ENCODE measurements around the gene KLC1. TPM values are rescaled to one million over a fixed set of nuclear protein-coding genes. Genes with fewer than 3 reads are reported as not detected.

KLC1 gene
- total and polyA plus RNA-seq, 4 donors, result 93.3 to 225 (median 139) TPM

- Histone ChIP-seq H3K4me1 (ENCODE audit: control insufficient read depth in 5 of 5, insufficient read depth in 5 of 5, low read length in 5 of 5) (peaks cover 0 to 15% (median 3%) of the 10 kb centered on the region in 5 donors), H3K9ac (ENCODE audit: insufficient read depth in 1 of 2, low read length in 2 of 2) (no peak overlapping the region), H3K9me3 (ENCODE audit: control insufficient read depth in 4 of 4, insufficient read depth in 3 of 4, low read length in 3 of 4) (no peaks in the 10 kb centered on the region), H3K36me3 (ENCODE audit: control insufficient read depth in 4 of 4, insufficient read depth in 4 of 4, low read length in 4 of 4) (peaks cover 2 to 67% (median 27%) of the 10 kb centered on the region in 4 donors), H3K4me3 (no peak overlapping the region), H3K27me3 (ENCODE audit: control insufficient read depth in 3 of 3, insufficient read depth in 3 of 3, low read length in 2 of 3) (no peaks in the 10 kb centered on the region), H3K27ac (ENCODE audit: low read depth in 1 of 2, low read length in 1 of 2) (no peak overlapping the region)
- DNase-seq, result no peak
- no peak for ATAC-seq (ENCODE audit: insufficient read depth, low FRiP score)
- no peak for TF ChIP-seq CTCF (IDR thresholded peaks at IDR 0.05; ENCODE audit: control extremely low read depth, extremely low read depth)
- 93 to 94% methylated on average over 29 of the region's 29 CpGs for WGBS, 2 donors
Measured at GRCh38 chr14:103702497-103703432, 73.8 kb downstream of the KLC1 start.

GRCh38 chr14:103703433-103704385 lies 74.7 kb downstream of the KLC1 start:
- peaks cover 2 to 63% (median 27%) of the 10 kb centered on the region in 4 donors for H3K36me3 ChIP-seq (ENCODE audit: control insufficient read depth in 4 of 4, insufficient read depth in 4 of 4, low read length in 4 of 4)
- TF ChIP-seq CTCF (IDR thresholded peaks at IDR 0.05; ENCODE audit: control extremely low read depth, extremely low read depth), result no peak
- ATAC-seq (ENCODE audit: insufficient read depth, low FRiP score) (no peak), DNase-seq (peak in 2 of 3 donors; percentile 32 to 37)
- H3K27ac ChIP-seq (ENCODE audit: low read depth in 1 of 2, low read length in 1 of 2), result peak overlapping the region in 1 of 2 donors; percentile 62
- no peak overlapping the region for H3K9ac ChIP-seq (ENCODE audit: insufficient read depth in 1 of 2, low read length in 2 of 2)
- H3K9me3 ChIP-seq (ENCODE audit: control insufficient read depth in 4 of 4, insufficient read depth in 3 of 4, low read length in 3 of 4), result no peaks in the 10 kb centered on the region
- WGBS, 2 donors, result 67 to 69% methylated on average over 24 of the region's 24 CpGs
- no peak overlapping the region for H3K4me3 ChIP-seq
- H3K27me3 ChIP-seq (ENCODE audit: control insufficient read depth in 3 of 3, insufficient read depth in 3 of 3, low read length in 2 of 3), result no peaks in the 10 kb centered on the region
- H3K4me1 ChIP-seq (ENCODE audit: control insufficient read depth in 5 of 5, insufficient read depth in 5 of 5, low read length in 5 of 5), result peaks cover 0 to 8% (median 3%) of the 10 kb centered on the region in 5 donors

GRCh38 chr14:103704708-103705107 lies 75.7 kb downstream of the KLC1 start:
- H3K9ac ChIP-seq (ENCODE audit: insufficient read depth in 1 of 2, low read length in 2 of 2), result peak overlapping the region in 1 of 2 donors; percentile 9
- H3K27me3 ChIP-seq (ENCODE audit: control insufficient read depth in 3 of 3, insufficient read depth in 3 of 3, low read length in 2 of 3), result no peaks in the 10 kb centered on the region
- H3K9me3 ChIP-seq (ENCODE audit: control insufficient read depth in 4 of 4, insufficient read depth in 3 of 4, low read length in 3 of 4), result no peaks in the 10 kb centered on the region
- H3K36me3 ChIP-seq (ENCODE audit: control insufficient read depth in 4 of 4, insufficient read depth in 4 of 4, low read length in 4 of 4), result peaks cover 2 to 53% (median 25%) of the 10 kb centered on the region in 4 donors
- H3K4me3 ChIP-seq, result no peak overlapping the region
- H3K4me1 ChIP-seq (ENCODE audit: control insufficient read depth in 5 of 5, insufficient read depth in 5 of 5, low read length in 5 of 5), result peaks cover 0 to 7% (median 3%) of the 10 kb centered on the region in 5 donors
- H3K27ac ChIP-seq (ENCODE audit: low read depth in 1 of 2, low read length in 1 of 2), result peak overlapping the region in 1 of 2 donors; percentile 91
- no peak for ATAC-seq (ENCODE audit: insufficient read depth, low FRiP score)
- TF ChIP-seq CTCF (IDR thresholded peaks at IDR 0.05; ENCODE audit: control extremely low read depth, extremely low read depth), result no peak
- WGBS, 2 donors, result 44 to 52% methylated on average over 13 of the region's 13 CpGs
- DNase-seq, result no peak

Measured in lung (tissue), 12 donors.